GM12864 (cell line): ENCODE data around the gene TSPAN1.

Experiments
- DNase-seq: peaks from one replicate; pipeline ENCODE4 v3.0.0-alpha.2; 2011; ENCODE audit warnings: low read depth
- H3K4me3 ChIP-seq: 2 replicates; pipeline ENCODE4 v1.5.1; 2011; ENCODE audit warnings: mild to moderate bottlenecking, low read depth, low read length, control low read depth
- TF ChIP-seq, protein P1 (sequence below): IDR thresholded peaks from 2 replicates; pipeline ENCODE4 v1.5.1; 2011; ENCODE audit warnings: low read depth, mild to moderate bottlenecking, moderate library complexity, low read length, control low read depth, inconsistent platforms; ENCODE audit errors: missing control alignments

The TSPAN1 gene

DNA sequence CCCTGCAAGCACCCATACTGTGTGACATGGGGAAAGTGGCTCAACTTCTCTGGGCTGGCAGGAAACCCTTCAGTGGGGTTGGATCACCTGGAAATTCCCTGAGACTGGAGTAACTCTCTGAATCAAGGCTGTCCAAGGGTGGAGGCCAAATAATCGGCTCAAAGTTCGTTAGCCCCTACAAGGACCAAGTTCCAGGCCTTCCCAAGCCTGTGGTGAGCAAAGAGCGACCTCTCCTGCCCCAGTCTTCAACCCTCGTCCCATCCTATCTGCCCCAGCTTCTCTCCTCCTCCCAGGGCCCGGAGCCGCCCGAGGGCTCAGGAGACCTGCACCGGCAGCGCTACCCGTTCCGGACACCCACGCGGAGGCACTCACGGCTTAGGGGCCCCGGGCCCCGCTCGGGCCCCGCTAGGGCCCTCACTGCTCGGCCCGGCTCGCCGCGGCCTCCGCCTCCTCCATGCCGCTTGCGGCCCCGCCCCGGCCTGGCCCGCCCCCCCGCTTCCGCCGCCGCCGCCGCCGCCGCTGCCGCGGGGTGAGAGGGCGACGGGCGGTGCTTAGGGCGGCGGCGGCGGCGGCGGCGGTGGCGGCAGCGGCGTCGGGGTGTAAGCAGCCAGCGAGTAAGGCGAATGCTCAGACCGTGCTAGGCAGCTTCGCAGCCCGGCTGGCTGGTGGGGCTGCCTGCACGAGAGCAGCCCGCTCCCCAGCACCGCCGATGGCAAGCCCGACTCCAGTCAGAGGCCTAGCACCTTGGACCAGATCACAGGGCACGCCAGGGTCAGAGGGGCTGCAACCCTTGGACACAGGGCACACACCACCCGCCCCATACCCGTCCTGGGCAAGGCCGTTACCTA, 23.3 kb downstream of the TSPAN1 start, which contains the start of gene POMGNT1:
Gene POMGNT1 (minus strand): TSS at position 471 of the 848 bp plus-strand sequence. CDS start 613 bp downstream, outside the sequence.
- peak within 1 kb of the TSS; percentile 93 for H3K4me3 ChIP-seq
- DNase-seq, result no peak
- TF ChIP-seq, protein P1, sequence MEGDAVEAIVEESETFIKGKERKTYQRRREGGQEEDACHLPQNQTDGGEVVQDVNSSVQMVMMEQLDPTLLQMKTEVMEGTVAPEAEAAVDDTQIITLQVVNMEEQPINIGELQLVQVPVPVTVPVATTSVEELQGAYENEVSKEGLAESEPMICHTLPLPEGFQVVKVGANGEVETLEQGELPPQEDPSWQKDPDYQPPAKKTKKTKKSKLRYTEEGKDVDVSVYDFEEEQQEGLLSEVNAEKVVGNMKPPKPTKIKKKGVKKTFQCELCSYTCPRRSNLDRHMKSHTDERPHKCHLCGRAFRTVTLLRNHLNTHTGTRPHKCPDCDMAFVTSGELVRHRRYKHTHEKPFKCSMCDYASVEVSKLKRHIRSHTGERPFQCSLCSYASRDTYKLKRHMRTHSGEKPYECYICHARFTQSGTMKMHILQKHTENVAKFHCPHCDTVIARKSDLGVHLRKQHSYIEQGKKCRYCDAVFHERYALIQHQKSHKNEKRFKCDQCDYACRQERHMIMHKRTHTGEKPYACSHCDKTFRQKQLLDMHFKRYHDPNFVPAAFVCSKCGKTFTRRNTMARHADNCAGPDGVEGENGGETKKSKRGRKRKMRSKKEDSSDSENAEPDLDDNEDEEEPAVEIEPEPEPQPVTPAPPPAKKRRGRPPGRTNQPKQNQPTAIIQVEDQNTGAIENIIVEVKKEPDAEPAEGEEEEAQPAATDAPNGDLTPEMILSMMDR, result no peak

DNA sequence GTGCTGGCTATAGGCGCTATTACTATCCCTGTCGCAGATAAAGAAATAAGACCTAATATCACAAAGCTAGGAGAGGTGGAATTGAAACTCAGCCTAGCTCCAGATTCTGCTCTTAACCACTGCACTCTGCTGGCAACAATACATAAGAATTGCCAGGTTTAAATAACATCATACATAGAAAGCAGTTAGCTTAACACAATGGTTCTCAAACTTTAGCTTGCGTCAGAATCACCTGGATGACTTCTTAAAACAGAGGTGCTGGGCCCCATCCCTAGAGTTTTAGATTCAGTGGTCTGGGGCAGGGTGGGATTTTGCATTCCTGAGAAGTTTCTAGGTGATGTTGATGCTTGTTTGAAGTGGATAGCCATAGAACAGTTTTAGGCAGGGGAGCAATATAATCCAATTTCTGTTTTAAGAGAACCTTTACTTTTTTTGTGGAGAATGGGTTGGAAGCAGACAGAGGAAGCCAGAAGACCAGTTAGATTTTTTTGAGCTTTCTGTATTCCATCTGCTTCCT, 24.4 kb downstream of the TSPAN1 start:
- H3K4me3 ChIP-seq, result peak overlapping the region; percentile 93; the same call in 1 of the 2 replicates
- no peak for DNase-seq
- TF ChIP-seq, protein P1, result no peak

- DNase-seq, result no peak
- TF ChIP-seq, protein P1, result no peak
- no peak overlapping the region for H3K4me3 ChIP-seq
Measured at GRCh38 chr1:46203738-46204405, 29.0 kb downstream of the TSPAN1 start.

DNA sequence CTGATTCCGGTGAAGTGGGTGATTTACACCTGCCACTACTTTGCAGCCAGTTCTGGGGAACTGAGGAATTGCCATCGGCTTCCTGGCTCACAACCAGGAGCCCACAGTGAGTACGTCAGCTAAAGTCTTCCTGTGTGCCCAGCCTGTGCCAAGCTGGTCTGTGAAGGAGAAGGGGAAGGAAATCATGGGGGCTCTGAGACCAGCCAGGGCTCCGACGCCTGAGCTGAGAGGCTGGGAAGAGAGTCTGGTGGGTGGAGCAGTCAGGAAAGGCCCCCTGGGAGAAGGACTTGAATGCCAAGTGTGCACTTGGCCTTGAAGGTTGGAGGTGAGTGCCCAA, 29.5 kb downstream of the TSPAN1 start:
- H3K4me3 ChIP-seq, result no peak overlapping the region
- no peak for DNase-seq
- TF ChIP-seq, protein P1, result no peak

- DNase-seq, result no peak
- TF ChIP-seq, protein P1, result no peak
- no peak overlapping the region for H3K4me3 ChIP-seq
Measured at GRCh38 chr1:46205141-46205540, 30.3 kb downstream of the TSPAN1 start.

- TF ChIP-seq, protein P1, result no peak
- no peak overlapping the region for H3K4me3 ChIP-seq
- no peak for DNase-seq
Measured at GRCh38 chr1:46205791-46206190, 30.9 kb downstream of the TSPAN1 start.
